ENCODE measurements around the gene NETO1. TPM values are rescaled to one million over a fixed set of nuclear protein-coding genes. Genes with fewer than 3 reads are reported as not detected.

NETO1 gene
- total and polyA plus RNA-seq, 2 experiments from 2014 or later, result 10.8 to 20.7 TPM

- Mint-ChIP-seq H3K4me3 (no peak overlapping the region), H3K36me3 (ENCODE audit: low read depth) (no peaks in the 10 kb centered on the region; the same call in 2 of the 3 replicates), H3K27me3 (ENCODE audit: insufficient read depth, low read depth, poor library complexity) (no peaks in the 10 kb centered on the region), H3K4me1 (no peaks in the 10 kb centered on the region), H3K9me3 (0 out of 3 replicates have a peak, but pooled peaks cover 3% of the 10 kb centered on the region), H3K27ac (no peak overlapping the region)
- H3K4me3 ChIP-seq, result no peak overlapping the region
- H4K20me1 ChIP-seq (replicated peaks; ENCODE audit: insufficient read depth), result no peaks in the 10 kb centered on the region
- no peak overlapping the region for H3K27ac ChIP-seq (ENCODE audit: low read depth)
- no peaks in the 10 kb centered on the region for H3F3A ChIP-seq (replicated peaks; ENCODE audit: low read depth)
- TF ChIP-seq NANOG (IDR thresholded peaks at IDR 0.05; ENCODE audit: borderline replicate concordance), result no peak
- ATAC-seq (no peak), DNase-seq (ENCODE audit: low spot score) (no peak)
- H3K36me3 ChIP-seq (ENCODE audit: insufficient read depth), result no peaks in the 10 kb centered on the region
- no peaks in the 10 kb centered on the region for H3K4me1 ChIP-seq (ENCODE audit: insufficient read depth)
- no peaks in the 10 kb centered on the region for H3K27me3 ChIP-seq (ENCODE audit: insufficient read depth)
- no peak overlapping the region for H3K4me2 ChIP-seq
- H2AFZ ChIP-seq, result 0 out of 2 replicates have a peak overlapping the region, but pooled peaks have one; percentile 24
- H3K9me2 ChIP-seq (ENCODE audit: insufficient read depth), result peaks cover 4% of the 10 kb centered on the region; the same call in 1 of the 2 replicates
- H3K79me2 ChIP-seq (replicated peaks; ENCODE audit: insufficient read depth), result no peaks in the 10 kb centered on the region
Observed at GRCh38 chr18:72727038-72727655, 140.6 kb downstream of the NETO1 start.

GRCh38 chr18:72726201-72726600, 141.6 kb downstream of the NETO1 start:
- Histone ChIP-seq H3K9me2 (ENCODE audit: insufficient read depth) (peaks cover 4% of the 10 kb centered on the region; the same call in 1 of the 2 replicates), H3K4me3 (no peak overlapping the region), H3K4me2 (no peak overlapping the region), H3K36me3 (ENCODE audit: insufficient read depth) (no peaks in the 10 kb centered on the region), H3K79me2 (replicated peaks; ENCODE audit: insufficient read depth) (no peaks in the 10 kb centered on the region), H4K20me1 (replicated peaks; ENCODE audit: insufficient read depth) (no peaks in the 10 kb centered on the region), H3K4me1 (ENCODE audit: insufficient read depth) (no peaks in the 10 kb centered on the region), H3K27ac (ENCODE audit: low read depth) (no peak overlapping the region), H3K27me3 (ENCODE audit: insufficient read depth) (no peaks in the 10 kb centered on the region), H2AFZ (no peak overlapping the region), H3F3A (replicated peaks; ENCODE audit: low read depth) (no peaks in the 10 kb centered on the region)
- Mint-ChIP-seq H3K4me1 (no peaks in the 10 kb centered on the region), H3K4me3 (no peak overlapping the region), H3K36me3 (ENCODE audit: low read depth) (no peaks in the 10 kb centered on the region; the same call in 2 of the 3 replicates), H3K9me3 (0 out of 3 replicates have a peak, but pooled peaks cover 3% of the 10 kb centered on the region), H3K27me3 (ENCODE audit: insufficient read depth, low read depth, poor library complexity) (no peaks in the 10 kb centered on the region), H3K27ac (no peak overlapping the region)
- DNase-seq (ENCODE audit: low spot score), result no peak
- no peak for ATAC-seq
- TF ChIP-seq REST (IDR thresholded peaks at IDR 0.05; ENCODE audit: unreplicated experiment) (no peak), STAT1 (IDR thresholded peaks at IDR 0.05; ENCODE audit: unreplicated experiment) (no peak), CREB1 (CRISPR knock-in tag; IDR thresholded peaks at IDR 0.05; ENCODE audit: low read depth) (no peak), JUNB (IDR thresholded peaks at IDR 0.05; ENCODE audit: unreplicated experiment) (no peak), POLR2AphosphoS5 (IDR thresholded peaks at IDR 0.05; ENCODE audit: low read depth) (no peak), EZH2 (IDR thresholded peaks at IDR 0.05; ENCODE audit: low read depth, unreplicated experiment) (no peak), ZNF462 (CRISPR knock-in tag; IDR thresholded peaks at IDR 0.05) (no peak), ETS1 (IDR thresholded peaks at IDR 0.05) (no peak), EZH2phosphoT487 (IDR thresholded peaks at IDR 0.05; ENCODE audit: unreplicated experiment) (no peak), ZNF114 (CRISPR knock-in tag; IDR thresholded peaks at IDR 0.05) (no peak)

All from GM23338 (cell line).